ENCODE results near the gene BSN.

- TF ChIP-seq, protein P1, sequence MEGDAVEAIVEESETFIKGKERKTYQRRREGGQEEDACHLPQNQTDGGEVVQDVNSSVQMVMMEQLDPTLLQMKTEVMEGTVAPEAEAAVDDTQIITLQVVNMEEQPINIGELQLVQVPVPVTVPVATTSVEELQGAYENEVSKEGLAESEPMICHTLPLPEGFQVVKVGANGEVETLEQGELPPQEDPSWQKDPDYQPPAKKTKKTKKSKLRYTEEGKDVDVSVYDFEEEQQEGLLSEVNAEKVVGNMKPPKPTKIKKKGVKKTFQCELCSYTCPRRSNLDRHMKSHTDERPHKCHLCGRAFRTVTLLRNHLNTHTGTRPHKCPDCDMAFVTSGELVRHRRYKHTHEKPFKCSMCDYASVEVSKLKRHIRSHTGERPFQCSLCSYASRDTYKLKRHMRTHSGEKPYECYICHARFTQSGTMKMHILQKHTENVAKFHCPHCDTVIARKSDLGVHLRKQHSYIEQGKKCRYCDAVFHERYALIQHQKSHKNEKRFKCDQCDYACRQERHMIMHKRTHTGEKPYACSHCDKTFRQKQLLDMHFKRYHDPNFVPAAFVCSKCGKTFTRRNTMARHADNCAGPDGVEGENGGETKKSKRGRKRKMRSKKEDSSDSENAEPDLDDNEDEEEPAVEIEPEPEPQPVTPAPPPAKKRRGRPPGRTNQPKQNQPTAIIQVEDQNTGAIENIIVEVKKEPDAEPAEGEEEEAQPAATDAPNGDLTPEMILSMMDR (IDR thresholded peaks at IDR 0.05): no peak
- no peak for TF ChIP-seq POLR2AphosphoS5 (IDR thresholded peaks at IDR 0.05)
Measured at GRCh38 chr3:49535971-49536874, 18.1 kb upstream of the BSN start.
